ENCODE data around the gene TSSK2. TPM values are rescaled to one million over a fixed set of nuclear protein-coding genes. Genes with fewer than 3 reads are reported as not detected.
A peak's percentile ranks its signal among the peaks of the same experiment; 100 is the strongest.
"Not testable (repeated sequence)": the region's sequence is repeated elsewhere in the genome, so short reads cannot be mapped to it uniquely, and the experiment has no call there.

Gene TSSK2
- total RNA-seq, 2 experiments from 2014 or later = not detected

DNA sequence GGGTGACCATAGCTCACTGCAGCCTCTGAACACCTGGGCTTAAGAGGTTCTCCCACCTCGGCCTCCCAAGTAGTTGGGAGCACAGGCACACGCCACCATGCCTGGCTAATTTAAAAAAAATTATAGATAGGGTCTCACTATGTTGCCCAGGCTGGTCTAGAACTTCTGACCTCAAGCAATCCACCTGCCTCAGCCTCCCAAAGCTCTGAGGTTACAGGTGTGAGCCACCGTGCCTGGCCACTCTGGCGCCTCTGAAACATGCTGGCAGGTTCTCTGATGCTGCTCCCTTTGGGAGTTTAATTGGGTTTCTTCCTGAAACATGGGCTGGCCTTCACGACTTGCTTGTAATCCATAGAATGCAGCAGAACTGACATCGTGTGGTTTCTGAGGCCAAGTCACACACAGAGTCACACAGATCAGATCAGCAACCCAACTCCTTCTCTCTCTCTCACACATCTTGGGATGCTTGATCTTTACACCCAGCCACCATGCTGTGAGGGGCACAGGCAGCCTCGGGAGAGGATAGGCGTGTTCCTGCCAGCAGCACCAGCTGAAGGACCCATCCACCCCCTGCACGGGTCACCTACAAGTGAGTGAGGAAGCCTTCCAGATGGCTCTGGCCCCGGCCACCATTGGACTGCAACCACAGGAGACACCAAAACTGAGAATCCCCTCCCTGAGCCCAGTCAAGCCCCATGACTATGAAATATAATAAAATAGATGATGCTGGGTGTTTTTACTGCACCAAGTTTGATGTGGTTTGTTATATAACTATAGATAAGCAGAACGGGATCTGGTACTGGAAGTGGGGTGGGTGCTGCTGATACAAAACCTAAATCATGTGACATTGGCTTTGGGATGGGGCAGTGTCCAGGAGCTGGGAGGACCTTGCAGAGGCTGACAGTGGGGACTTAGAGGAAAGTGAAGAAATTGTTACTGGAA is 22.1 kb downstream of the TSSK2 start:
- ChIA-PET POLR2A (interaction anchor here (1.0 kb wide), 1 partner anchor 18 kb away, joined by 3 read pairs; no protein-coding TSS in a partner anchor), CTCF (interaction anchor here (1.5 kb wide), 1 partner anchor 9 kb away, joined by 5 read pairs; the partner anchor contains the start of gene ESS2)

DNA sequence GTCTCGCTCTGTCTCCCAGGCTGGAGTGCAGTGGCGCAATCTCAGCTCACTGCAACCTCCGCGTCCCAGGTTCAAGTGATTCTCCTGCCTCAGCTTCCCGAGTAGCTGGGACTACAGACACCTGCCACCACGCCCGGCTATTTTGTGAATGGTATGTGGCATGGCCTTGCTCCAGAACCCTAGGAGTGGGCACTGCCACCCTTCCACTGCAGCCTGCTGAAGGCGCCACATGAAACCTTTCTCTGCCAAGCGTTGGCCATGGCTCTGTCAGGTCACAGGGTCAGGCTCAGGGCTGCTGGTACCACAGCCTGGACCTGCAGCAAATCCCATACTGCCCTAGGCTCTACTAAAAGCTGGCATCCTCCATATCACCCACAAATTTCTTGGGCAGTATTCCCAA is 25.0 kb downstream of the TSSK2 start:
- H3K4me3 Mint-ChIP-seq; H3K36me3 Mint-ChIP-seq (ENCODE audit: low read depth); H3K4me1 Mint-ChIP-seq; H3K9me3 Mint-ChIP-seq; DNase-seq; H3K27ac Mint-ChIP-seq; POLR2A ChIA-PET: not testable (repeated sequence)
- peaks cover 27% of the 10 kb centered on the region for H3K27me3 Mint-ChIP-seq
- CTCF ChIA-PET = interaction anchor here (1.3 kb wide), 1 partner anchor 23 kb away, joined by 3 read pairs; no protein-coding TSS in a partner anchor

More for the DNA sequence above, 22.1 kb downstream of the TSSK2 start:
- Mint-ChIP-seq H3K4me1 (peaks cover 10% of the 10 kb centered on the region), H3K27ac (no peak overlapping the region), H3K4me3 (no peak overlapping the region), H3K36me3 (ENCODE audit: low read depth) (peaks cover 6% of the 10 kb centered on the region), H3K27me3 (peaks cover 37% of the 10 kb centered on the region), H3K9me3 (no peaks in the 10 kb centered on the region)
- no peak for DNase-seq

DNA sequence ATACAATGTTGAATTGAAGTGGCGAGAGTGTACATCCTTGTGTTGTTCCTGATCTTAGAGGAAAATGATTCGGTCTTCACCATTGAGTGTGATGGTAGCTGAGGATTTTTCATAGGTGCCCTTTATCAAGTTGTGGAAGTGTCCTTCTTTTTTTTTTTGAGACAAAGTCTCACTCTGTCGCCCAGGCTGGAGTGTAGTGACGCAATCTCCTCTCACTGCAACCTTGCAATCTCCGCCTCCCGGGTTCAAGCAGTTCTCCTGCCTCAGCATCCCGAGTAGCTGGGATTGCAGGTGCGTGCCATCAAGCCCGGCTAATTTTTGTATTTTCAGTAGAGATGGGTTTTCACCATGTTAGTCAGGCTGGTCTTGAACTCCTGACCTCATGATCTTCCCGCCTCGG is 27.5 kb downstream of the TSSK2 start:
- H3K27me3 Mint-ChIP-seq = peaks cover 10% of the 10 kb centered on the region
- ChIA-PET CTCF (interaction anchor here (1.9 kb wide), 1 partner anchor 14 kb away, joined by 8 read pairs; the partner anchor contains the start of gene ESS2), POLR2A (interaction anchor here (3.0 kb wide), 1 partner anchor 14 kb away, joined by 10 read pairs; the partner anchor contains the start of gene ESS2)
- not testable (repeated sequence) for H3K9me3 Mint-ChIP-seq; H3K4me3 Mint-ChIP-seq; DNase-seq; H3K4me1 Mint-ChIP-seq; H3K27ac Mint-ChIP-seq; H3K36me3 Mint-ChIP-seq (ENCODE audit: low read depth)

DNA sequence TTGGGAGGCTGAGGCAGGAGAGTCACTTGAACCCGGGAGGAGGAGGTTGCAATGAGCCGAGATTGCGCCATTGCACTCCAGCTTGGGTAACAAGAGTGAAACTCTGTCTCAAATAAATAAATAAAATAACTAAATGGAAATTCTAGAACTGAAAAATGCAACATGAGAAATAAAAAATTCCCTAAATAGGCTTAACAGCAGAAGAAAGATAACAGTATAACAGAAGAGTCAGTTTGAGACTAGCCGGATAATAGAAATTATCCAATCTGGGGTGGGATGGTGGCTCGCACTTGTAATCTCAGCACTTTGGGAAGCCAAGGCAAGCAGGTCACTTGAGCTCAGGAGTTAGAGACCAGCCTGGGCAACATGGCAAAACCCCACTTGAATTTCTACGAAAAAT is 33.3 kb downstream of the TSSK2 start:
- H3K4me1 Mint-ChIP-seq = peaks cover 3% of the 10 kb centered on the region
- DNase-seq = no peak
- no peak overlapping the region for H3K4me3 Mint-ChIP-seq
- H3K27me3 Mint-ChIP-seq = peaks cover 27% of the 10 kb centered on the region
- no peaks in the 10 kb centered on the region for H3K9me3 Mint-ChIP-seq
- H3K27ac Mint-ChIP-seq = no peak overlapping the region
- H3K36me3 Mint-ChIP-seq (ENCODE audit: low read depth) = no peaks in the 10 kb centered on the region
- CTCF ChIA-PET = no interaction called here
- POLR2A ChIA-PET = no interaction called here

- no peak for DNase-seq
- Mint-ChIP-seq H3K27ac (no peak overlapping the region), H3K4me1 (peaks cover 16% of the 10 kb centered on the region), H3K9me3 (no peaks in the 10 kb centered on the region), H3K27me3 (peaks cover 34% of the 10 kb centered on the region), H3K4me3 (no peak overlapping the region), H3K36me3 (ENCODE audit: low read depth) (peaks cover 5% of the 10 kb centered on the region)
- ChIA-PET POLR2A (interaction anchor here (2.5 kb wide), 1 partner anchor 21 kb away, joined by 10 read pairs; the partner anchor contains the start of gene ESS2), CTCF (no interaction called here)
These were observed 35.3 kb downstream of the TSSK2 start for GRCh38 chr22:19166421-19166820.

DNA sequence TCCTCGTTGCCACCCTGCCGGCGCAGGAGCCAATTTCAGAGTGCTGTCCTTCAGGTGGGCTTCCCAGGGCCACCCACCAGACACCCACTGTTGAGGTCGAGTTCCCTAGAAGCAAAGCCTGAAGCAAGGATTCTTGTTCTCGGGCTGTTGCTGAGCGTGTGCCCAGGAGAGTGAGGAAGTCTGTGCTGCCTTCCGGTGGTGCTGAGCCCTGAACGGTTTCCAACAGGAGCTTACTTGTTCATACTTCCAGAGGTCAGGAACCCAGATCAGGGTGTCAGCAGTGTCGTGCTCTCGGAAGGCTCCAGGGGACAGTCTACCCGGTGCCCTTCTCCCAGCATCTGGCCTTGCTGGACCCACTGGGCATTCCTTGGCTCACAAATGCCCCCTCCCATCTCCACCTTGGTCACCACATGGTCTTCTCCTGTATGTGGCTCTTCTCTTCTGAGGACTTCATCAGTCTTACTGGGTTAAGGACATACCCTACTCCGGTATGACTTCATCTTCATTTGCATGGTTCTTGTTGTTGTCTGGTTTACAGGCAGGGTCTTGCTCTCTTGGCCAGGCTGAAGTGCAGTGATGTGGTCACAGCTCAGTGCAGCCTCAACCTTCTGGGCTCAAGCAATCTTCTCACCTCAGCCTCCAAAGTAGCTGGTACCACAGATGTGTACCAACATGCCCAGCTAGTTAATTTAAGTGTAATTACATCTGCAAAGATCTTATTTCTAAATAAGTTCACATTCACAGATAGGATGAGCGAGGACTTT is 36.2 kb downstream of the TSSK2 start:
- H3K27ac Mint-ChIP-seq = no peak overlapping the region
- no peak for DNase-seq
- H3K4me1 Mint-ChIP-seq = peaks cover 20% of the 10 kb centered on the region
- no peaks in the 10 kb centered on the region for H3K9me3 Mint-ChIP-seq
- ChIA-PET CTCF (interaction anchor here (0.8 kb wide), 1 partner anchor 12 kb away, joined by 3 read pairs; no protein-coding TSS in a partner anchor), POLR2A (interaction anchor here (2.5 kb wide), 1 partner anchor 22 kb away, joined by 10 read pairs; the partner anchor contains the start of gene ESS2)
- H3K36me3 Mint-ChIP-seq (ENCODE audit: low read depth) = peaks cover 5% of the 10 kb centered on the region
- no peak overlapping the region for H3K4me3 Mint-ChIP-seq
- H3K27me3 Mint-ChIP-seq = peaks cover 34% of the 10 kb centered on the region

DNA sequence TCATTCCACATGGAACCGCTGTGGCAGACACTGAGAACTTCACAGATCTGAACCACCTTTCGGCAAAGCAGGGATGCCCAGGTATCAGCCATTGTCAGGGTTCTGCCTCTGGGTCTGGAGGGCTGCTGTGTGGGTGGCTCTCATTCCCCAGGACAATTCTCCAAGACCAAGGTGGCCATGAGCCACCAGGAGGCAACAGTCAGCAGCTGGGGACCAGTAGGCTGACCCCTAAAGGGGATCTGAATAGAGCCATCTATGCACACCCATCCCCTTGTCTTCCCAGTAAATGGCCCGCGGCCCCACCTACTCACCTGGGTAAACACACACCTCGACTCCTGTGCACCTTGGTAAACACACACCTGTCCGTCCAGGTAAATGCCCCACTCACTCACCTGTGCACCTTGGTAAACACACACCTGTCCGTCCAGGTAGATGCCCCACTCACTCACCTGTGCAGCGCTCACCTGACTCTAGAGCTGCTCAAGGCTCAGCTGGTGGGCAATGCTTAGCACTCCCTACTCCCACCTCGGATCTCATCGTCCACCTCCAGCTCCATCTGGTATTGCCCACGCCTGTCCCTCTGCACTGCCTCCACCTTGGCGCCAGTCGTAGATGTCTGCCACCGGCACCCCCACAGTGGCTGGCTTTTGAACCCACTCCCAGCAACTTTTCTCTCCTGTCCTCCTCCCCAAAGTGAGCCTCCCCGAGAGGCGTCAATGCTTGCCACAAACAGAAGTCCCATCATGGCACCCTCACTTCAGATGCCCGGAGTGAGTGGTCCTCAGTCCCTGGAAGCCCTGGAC is 37.2 kb downstream of the TSSK2 start:
- Mint-ChIP-seq H3K27ac (no peak overlapping the region), H3K4me1 (peaks cover 30% of the 10 kb centered on the region), H3K9me3 (no peaks in the 10 kb centered on the region), H3K27me3 (peaks cover 32% of the 10 kb centered on the region), H3K4me3 (no peak overlapping the region), H3K36me3 (ENCODE audit: low read depth) (peaks cover 5% of the 10 kb centered on the region)
- ChIA-PET CTCF (no interaction called here), POLR2A (interaction anchor here (2.5 kb wide), 1 partner anchor 23 kb away, joined by 10 read pairs; the partner anchor contains the start of gene ESS2)
- no peak for DNase-seq

DNA sequence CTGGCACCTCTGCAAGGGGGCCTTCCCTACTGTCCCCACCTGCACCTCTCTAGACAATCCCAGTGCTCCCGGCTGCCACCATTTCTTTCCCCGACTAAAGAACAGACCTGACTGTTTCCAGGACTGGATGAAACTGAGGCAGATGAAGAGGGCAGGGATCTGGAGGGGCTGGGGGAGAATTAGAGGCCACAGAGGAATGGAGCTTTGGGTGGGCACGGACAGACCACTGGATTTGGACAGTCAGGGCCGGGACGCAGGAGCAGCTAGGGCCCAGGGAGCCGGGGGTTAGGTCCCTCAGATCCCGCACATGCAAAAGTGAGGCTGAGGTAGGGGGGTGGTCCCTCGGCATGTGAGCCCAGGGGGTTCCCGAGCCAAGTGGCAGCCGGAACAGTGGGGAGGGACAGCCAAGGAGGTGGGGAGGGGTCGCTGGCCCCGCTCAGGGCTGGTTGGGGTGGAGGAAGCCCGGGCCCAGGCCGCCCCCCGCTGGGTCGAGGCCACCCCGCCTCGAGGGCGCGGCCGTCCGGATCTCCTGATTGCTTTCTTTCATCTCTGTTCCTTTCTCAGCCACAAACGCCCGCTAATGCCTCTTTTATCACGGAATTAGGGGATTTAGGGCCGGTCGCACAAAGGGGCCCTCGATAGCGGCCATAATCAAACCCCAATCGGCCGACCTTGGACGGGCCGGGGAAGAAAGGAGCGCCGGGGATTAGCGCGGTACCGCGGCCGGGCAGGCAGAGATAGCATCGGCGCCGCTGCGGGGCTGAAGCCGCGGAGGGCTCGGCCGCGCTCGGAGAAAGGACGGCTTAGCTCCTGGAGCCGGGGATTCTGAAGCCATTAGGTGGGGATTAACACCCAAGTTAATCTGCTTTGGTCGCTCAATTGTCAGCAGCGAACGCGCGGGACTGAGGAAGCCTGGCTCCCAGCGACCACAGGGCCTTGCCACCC is 38.2 kb downstream of the TSSK2 start:
- H3K9me3 Mint-ChIP-seq = no peaks in the 10 kb centered on the region
- H3K27ac Mint-ChIP-seq = no peak overlapping the region
- peaks cover 5% of the 10 kb centered on the region for H3K36me3 Mint-ChIP-seq (ENCODE audit: low read depth)
- peak overlapping the region; percentile 87 for H3K4me3 Mint-ChIP-seq
- DNase-seq = no peak
- H3K27me3 Mint-ChIP-seq = peaks cover 32% of the 10 kb centered on the region
- POLR2A ChIA-PET = interaction anchor here (0.6 to 2.5 kb wide), 2 partner anchors 21 to 24 kb away, joined by 3 to 10 read pairs; partner anchors contain the start of gene ESS2
- peaks cover 36% of the 10 kb centered on the region for H3K4me1 Mint-ChIP-seq
- CTCF ChIA-PET = no interaction called here

DNA sequence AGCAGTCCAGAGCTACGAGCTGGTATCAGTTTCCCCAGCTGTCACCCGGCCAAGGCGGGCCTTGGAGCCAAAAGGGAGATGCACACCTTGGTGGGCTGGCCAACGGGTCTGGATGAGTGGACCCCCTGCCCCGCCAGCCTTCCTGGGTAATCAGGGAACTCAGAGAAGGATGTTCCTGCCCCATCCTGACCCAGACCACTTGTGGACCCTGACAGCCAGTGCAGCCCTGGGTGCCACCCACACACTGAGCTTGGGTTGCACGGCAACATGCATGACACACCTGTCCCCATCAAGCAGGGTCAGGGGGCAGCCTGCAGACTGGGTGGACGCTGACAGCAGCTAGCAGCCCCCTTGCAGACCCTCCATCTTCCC is 38.8 kb downstream of the TSSK2 start:
- Mint-ChIP-seq H3K4me1 (peaks cover 36% of the 10 kb centered on the region), H3K4me3 (peak overlapping the region; percentile 87), H3K36me3 (ENCODE audit: low read depth) (peaks cover 5% of the 10 kb centered on the region), H3K27me3 (peaks cover 32% of the 10 kb centered on the region), H3K9me3 (no peaks in the 10 kb centered on the region), H3K27ac (no peak overlapping the region)
- POLR2A ChIA-PET = no interaction called here
- no peak for DNase-seq
- CTCF ChIA-PET = no interaction called here

DNA sequence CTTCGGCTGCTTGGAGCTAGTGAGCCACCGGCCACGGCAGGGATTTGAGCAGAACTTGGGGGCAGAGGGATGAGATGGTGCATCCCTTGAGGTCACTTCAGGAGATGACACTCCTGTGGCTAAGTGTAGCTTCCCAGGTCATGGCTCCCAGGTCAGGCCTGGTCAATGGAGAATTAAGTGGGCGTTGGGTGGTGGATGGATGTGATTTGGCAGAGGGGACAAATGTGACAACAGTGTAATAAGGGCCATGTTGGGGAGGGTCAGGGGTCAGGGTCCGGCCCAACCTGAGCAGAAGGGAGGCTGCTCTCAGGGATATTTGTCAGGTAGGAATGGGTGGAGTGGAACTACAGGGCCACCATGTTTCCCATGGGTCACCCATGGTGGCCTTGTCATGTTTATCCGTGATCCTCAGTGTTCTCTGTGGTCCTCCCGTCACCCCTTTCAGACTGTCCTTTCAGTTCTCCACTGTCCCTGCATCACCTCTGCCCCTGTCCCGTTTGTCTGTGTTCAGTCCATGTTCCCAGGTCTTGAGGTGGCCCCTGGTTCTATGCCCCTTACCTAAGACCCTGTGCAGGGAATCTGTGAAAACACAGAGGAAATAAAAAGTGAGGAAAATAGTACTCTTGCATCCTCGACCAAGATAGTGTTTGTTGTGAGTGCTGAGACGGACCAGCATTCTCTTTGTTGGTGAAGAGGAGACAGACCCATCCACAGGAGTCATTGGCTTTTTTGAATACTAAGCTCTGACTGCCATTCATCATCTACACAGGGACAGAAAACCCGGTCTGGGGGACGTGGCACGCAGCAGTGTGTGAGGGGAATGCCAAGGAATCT is 41.3 kb downstream of the TSSK2 start:
- ChIA-PET CTCF (no interaction called here), POLR2A (no interaction called here)
- DNase-seq = no peak
- Mint-ChIP-seq H3K36me3 (ENCODE audit: low read depth) (peaks cover 5% of the 10 kb centered on the region), H3K4me3 (peak overlapping the region; percentile 87), H3K27ac (peak overlapping the region; percentile 81), H3K4me1 (peaks cover 45% of the 10 kb centered on the region), H3K9me3 (no peaks in the 10 kb centered on the region), H3K27me3 (peaks cover 25% of the 10 kb centered on the region)
